Measurements from ENCODE around the gene RTP2.

Gene RTP2

DNA sequence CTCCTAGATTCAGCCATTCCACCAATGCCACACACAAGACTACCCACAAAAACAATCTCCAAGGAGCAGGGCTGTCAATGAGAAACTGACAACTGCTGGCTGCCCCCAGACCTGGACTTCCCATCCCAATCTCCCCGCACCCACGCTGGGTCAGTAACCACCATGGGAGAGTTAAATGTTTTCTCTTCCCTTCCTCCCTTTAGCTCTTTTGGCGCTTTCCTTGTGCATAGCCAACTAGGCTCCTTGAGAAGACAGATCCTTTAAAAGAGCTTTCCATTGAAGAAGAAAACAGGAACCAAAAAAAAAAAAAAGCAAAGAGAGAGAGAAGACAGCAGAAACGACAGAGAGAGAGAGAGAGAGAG, 34.6 kb upstream of the RTP2 start:
- TF ChIP-seq, protein P1, sequence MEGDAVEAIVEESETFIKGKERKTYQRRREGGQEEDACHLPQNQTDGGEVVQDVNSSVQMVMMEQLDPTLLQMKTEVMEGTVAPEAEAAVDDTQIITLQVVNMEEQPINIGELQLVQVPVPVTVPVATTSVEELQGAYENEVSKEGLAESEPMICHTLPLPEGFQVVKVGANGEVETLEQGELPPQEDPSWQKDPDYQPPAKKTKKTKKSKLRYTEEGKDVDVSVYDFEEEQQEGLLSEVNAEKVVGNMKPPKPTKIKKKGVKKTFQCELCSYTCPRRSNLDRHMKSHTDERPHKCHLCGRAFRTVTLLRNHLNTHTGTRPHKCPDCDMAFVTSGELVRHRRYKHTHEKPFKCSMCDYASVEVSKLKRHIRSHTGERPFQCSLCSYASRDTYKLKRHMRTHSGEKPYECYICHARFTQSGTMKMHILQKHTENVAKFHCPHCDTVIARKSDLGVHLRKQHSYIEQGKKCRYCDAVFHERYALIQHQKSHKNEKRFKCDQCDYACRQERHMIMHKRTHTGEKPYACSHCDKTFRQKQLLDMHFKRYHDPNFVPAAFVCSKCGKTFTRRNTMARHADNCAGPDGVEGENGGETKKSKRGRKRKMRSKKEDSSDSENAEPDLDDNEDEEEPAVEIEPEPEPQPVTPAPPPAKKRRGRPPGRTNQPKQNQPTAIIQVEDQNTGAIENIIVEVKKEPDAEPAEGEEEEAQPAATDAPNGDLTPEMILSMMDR (IDR thresholded peaks at IDR 0.05; ENCODE audit: insufficient read depth, low read length, poor library complexity, severe bottlenecking): no peak
- Histone ChIP-seq H3K4me3 (replicated peaks; ENCODE audit: low read depth, low read length) (no peak overlapping the region), H3K27me3 (replicated peaks; ENCODE audit: control insufficient read depth, insufficient read depth, low read length) (no peaks in the 10 kb centered on the region; the same call in none of the 2 replicates), H3K36me3 (ENCODE audit: control insufficient read depth, insufficient read depth, low read length) (no peaks in the 10 kb centered on the region)
- no peak for DNase-seq (ENCODE audit: extremely low read depth, insufficient read length)

DNA sequence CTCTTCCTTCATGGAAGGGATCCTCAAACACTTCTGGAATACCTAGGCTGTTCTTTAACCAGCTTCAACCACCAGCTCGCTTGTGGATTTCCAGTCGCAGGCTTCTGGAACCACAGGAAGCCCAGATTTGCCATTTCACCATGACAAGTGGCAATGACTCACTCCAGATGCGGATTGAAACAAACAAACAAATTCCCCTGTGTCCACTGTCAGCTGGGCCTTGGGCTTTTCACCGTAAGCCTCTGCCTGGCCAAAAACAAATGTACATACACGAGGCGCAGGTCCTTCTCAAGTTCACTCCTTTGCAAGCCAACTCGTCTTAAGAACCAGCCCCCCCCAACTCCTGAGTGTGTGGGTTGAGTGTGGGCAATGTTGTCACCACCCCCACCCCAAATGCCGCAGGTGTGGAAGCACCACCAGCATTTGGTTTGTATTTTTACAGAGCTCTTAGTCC, 34.1 kb upstream of the RTP2 start:
- no peak for DNase-seq (ENCODE audit: extremely low read depth, insufficient read length)
- Histone ChIP-seq H3K36me3 (ENCODE audit: control insufficient read depth, insufficient read depth, low read length) (no peaks in the 10 kb centered on the region), H3K27me3 (replicated peaks; ENCODE audit: control insufficient read depth, insufficient read depth, low read length) (no peaks in the 10 kb centered on the region; the same call in none of the 2 replicates), H3K4me3 (replicated peaks; ENCODE audit: low read depth, low read length) (no peak overlapping the region)
- TF ChIP-seq, protein P1 (IDR thresholded peaks at IDR 0.05; ENCODE audit: insufficient read depth, low read length, poor library complexity, severe bottlenecking): no peak

DNA sequence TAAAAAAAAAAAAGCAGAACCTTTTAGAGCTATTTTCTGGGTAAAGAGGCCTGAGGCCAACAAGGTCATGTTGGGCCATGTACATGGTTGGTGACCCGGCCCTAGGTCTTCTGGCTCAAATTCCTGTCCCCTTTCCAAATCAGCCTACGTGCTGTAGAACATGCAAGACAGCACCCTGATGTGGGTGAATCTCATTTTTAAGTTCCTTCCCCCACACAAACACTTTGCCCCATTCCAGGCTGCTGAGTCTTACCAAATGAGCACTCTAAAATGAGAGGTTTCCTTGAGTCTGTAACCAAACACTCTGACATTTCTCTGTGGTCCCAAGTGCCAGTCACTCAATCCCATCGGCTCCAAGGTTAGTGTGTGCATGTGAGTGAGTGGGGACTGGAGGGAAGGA, 33.5 kb upstream of the RTP2 start:
- no peak for DNase-seq (ENCODE audit: extremely low read depth, insufficient read length)
- TF ChIP-seq, protein P1 (IDR thresholded peaks at IDR 0.05; ENCODE audit: insufficient read depth, low read length, poor library complexity, severe bottlenecking): no peak
- no peak overlapping the region for H3K4me3 ChIP-seq (replicated peaks; ENCODE audit: low read depth, low read length)
- H3K27me3 ChIP-seq (replicated peaks; ENCODE audit: control insufficient read depth, insufficient read depth, low read length): no peaks in the 10 kb centered on the region; the same call in none of the 2 replicates
- H3K36me3 ChIP-seq (ENCODE audit: control insufficient read depth, insufficient read depth, low read length): no peaks in the 10 kb centered on the region

GRCh38 chr3:187735383-187735782, 33.0 kb upstream of the RTP2 start:
- no peaks in the 10 kb centered on the region for H3K36me3 ChIP-seq (ENCODE audit: control insufficient read depth, insufficient read depth, low read length)
- DNase-seq (ENCODE audit: extremely low read depth, insufficient read length): no peak
- TF ChIP-seq, protein P1 (IDR thresholded peaks at IDR 0.05; ENCODE audit: insufficient read depth, low read length, poor library complexity, severe bottlenecking): no peak
- no peaks in the 10 kb centered on the region; the same call in none of the 2 replicates for H3K27me3 ChIP-seq (replicated peaks; ENCODE audit: control insufficient read depth, insufficient read depth, low read length)
- no peak overlapping the region for H3K4me3 ChIP-seq (replicated peaks; ENCODE audit: low read depth, low read length)

DNA sequence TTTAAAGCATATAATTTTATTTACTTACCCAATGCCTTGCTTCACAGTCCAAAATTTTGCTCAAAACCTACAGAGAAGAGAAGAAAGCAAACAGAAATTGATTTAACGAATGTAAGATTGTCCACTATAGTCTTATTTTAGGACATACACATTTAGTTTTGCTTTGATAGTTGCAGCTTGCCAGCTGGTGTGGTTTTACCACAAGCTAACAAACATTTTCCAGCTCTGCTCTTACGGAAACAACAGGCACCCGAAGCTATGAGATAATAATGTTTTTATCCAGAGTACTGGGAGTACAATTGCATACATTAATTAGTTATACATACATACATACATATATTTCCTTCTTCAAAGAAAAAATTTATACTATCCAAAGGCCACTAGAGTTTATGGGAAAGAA, 32.5 kb upstream of the RTP2 start:
- TF ChIP-seq, protein P1 (IDR thresholded peaks at IDR 0.05; ENCODE audit: insufficient read depth, low read length, poor library complexity, severe bottlenecking): no peak
- Histone ChIP-seq H3K27me3 (replicated peaks; ENCODE audit: control insufficient read depth, insufficient read depth, low read length) (no peaks in the 10 kb centered on the region; the same call in none of the 2 replicates), H3K4me3 (replicated peaks; ENCODE audit: low read depth, low read length) (no peak overlapping the region), H3K36me3 (ENCODE audit: control insufficient read depth, insufficient read depth, low read length) (no peaks in the 10 kb centered on the region)
- DNase-seq (ENCODE audit: extremely low read depth, insufficient read length): no peak

DNA sequence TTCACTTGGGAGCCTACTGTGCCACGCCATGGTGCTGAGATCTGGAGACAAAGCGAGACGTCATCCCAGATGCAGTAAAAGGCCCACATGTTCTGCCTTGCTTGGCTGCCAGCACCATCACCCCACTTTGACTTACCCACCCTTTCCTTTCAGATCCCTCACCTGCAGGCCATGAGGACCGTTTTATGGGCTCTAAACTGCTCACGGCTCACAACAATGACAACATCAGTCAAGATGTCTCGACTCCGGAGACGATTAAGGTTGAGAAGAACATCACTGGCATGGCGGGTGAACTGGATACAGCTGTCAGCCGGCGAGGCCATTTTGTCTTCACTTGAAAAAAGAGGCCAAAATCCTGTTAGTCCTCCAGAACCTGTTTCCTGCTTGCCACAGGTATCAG, 31.0 kb upstream of the RTP2 start:
- DNase-seq (ENCODE audit: extremely low read depth, insufficient read length): no peak
- H3K36me3 ChIP-seq (ENCODE audit: control insufficient read depth, insufficient read depth, low read length): no peaks in the 10 kb centered on the region
- H3K4me3 ChIP-seq (replicated peaks; ENCODE audit: low read depth, low read length): no peak overlapping the region
- H3K27me3 ChIP-seq (replicated peaks; ENCODE audit: control insufficient read depth, insufficient read depth, low read length): no peaks in the 10 kb centered on the region; the same call in none of the 2 replicates
- TF ChIP-seq, protein P1 (IDR thresholded peaks at IDR 0.05; ENCODE audit: insufficient read depth, low read length, poor library complexity, severe bottlenecking): no peak

All from GM06990 (cell line).